ENCODE measurements around the gene RNF126.
"Not testable (repeated sequence)": the region's sequence is repeated elsewhere in the genome, so short reads cannot be mapped to it uniquely, and the experiment has no call there.

Gene RNF126

GRCh38 chr19:685454-685931, 22.5 kb upstream of the RNF126 start:
- FAIRE-seq: no peak

DNA sequence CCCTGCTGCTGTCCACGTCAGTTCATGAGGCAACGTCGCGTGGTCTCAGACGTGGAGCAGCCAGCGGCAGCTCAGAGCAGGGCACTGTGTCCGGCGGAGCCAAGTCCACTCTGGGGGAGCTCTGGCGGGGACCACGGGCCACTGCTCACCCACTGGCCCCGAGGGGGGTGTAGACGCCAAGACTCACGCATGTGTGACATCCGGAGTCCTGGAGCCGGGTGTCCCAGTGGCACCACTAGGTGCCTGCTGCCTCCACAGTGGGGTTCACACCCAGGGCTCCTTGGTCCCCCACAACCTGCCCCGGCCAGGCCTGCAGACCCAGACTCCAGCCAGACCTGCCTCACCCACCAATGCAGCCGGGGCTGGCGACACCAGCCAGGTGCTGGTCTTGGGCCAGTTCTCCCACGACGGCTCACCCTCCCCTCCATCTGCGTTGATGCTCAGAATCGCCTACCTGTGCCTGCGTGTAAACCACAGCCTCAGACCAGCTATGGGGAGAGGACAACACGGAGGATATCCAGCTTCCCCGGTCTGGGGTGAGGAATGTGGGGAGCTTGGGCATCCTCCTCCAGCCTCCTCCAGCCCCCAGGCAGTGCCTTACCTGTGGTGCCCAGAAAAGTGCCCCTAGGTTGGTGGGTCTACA, 19.8 kb upstream of the RNF126 start:
- FAIRE-seq: no peak

DNA sequence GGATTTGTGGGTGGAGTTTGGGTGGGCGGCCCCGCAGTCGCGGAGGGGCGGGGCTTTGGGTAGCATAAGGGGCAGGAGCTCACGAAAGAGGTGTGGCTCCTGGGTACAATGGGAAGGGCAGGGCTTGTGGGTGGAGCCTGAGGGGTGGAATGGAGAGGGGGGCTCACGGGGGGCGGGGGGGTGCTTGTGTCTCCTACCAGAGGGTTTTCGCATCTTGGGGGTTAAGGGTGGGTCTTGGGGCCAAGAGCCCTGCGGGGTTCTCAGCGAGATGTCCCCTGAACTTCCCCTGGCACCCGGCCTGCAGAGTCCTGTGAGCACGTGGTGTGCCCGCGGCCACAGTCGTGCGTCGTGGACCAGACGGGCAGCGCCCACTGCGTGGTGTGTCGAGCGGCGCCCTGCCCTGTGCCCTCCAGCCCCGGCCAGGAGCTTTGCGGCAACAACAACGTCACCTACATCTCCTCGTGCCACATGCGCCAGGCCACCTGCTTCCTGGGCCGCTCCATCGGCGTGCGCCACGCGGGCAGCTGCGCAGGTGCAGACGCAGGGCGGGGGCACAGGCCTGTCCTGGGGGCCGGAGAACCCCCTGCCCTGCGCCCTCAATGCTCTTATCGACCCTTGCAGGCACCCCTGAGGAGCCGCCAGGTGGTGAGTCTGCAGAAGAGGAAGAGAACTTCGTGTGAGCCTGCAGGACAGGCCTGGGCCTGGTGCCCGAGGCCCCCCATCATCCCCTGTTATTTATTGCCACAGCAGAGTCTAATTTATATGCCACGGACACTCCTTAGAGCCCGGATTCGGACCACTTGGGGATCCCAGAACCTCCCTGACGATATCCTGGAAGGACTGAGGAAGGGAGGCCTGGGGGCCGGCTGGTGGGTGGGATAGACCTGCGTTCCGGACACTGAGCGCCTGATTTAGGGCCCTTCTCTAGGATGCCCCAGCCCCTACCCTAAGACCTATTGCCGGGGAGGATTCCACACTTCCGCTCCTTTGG, 18.3 kb upstream of the RNF126 start:
- peak; percentile 11 for FAIRE-seq

- no peak for FAIRE-seq
These were observed 17.4 kb upstream of the RNF126 start for GRCh38 chr19:680287-681028.

DNA sequence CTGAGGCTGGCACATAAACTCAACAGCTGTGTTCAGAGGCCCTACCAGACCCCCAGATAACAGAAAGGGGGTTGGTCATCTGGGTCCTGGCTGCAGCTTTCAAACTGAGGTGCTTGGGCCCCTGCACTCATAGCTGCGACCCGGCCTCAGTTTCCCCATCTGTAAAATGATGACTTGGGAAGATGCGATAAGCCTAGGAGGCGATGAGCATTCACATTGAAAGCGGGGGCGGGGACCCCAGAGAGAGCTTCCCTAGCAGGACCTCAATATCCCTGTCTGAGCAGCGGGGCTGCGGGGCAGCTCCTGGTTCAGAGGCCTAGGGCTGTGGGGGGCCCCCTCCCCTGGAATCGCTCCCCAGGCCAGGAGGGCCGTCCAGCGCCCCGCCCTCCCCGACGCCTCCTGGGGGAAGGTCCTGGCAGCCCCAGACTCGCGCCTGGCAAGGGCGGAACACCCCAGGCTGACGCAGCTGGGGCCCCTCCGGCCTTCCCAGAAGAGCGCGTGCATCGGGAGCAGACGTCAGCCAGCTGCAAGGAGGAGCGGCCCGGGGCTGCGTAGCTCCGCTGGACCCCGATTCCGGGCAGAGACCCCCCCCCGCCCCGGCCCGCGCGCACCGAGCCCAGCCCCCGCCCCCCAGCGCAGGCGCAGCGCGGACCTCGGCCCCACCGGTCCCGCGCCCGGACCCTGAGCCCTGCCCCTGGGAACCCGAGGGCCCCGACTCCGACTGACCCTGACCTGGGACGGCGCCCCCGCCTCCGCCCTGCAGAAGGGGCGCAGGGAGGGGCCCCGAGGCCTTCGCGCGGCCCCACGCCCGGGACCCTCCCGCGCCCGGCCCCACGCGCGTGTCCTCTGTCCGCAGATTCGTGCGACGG, 16.6 kb upstream of the RNF126 start:
- FAIRE-seq: no peak

DNA sequence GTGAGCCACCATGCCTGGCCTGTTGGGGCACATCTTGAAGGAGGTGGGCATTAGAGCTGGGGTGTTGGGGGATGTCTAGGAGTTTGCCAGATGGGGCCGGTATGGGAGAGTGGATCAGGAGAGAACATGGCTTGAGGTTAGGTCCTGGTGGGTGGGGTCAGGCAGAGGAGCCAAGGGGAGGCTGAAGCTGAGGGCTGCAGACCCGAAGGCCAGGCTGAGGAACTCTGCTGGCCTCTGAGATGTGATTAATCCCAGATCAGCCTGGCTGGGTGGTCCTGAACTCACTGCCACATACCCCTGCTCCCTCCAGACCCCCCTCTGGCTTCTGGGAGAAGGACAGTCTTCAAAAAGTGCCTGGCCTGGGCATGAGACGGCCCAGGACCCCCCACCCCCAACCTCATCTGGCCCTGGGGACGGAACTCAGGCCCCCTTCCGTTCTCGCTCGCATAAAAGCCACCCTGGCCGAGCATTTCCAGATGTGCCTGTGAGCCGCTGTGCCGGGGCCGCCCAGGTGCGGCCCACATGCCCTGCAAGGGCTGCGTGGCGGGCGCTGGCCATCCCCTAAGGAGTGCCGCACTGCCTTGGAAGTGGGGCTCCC, 15.9 kb upstream of the RNF126 start:
- no peak for FAIRE-seq

GRCh38 chr19:677601-678436, 14.8 kb upstream of the RNF126 start:
- FAIRE-seq: no peak

GRCh38 chr19:677201-677600, 14.2 kb upstream of the RNF126 start:
- no peak for FAIRE-seq

- FAIRE-seq: no peak
These were observed 13.5 kb upstream of the RNF126 start, which contains the start of gene FSTL3 for GRCh38 chr19:676339-677105. Gene FSTL3 (plus strand): TSS chr19:676392. CDS start chr19:676424, 32 bp downstream.

DNA sequence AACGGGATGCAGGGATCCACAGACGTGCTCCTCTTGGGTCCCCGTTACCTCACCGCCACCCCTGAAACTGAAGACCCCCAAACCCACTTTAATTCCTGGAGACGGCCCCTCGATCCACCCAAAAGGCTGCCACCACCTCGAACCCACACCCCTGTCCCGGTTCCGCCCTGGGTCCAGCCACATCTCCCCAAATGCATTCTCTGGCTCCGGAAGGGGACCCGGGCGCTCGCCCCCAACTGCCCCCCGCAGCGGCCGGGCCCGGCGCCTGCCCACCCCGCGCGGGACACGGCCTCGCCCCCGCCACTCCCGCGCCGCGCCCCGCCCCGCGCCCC, 13.0 kb upstream of the RNF126 start:
- FAIRE-seq: no peak

DNA sequence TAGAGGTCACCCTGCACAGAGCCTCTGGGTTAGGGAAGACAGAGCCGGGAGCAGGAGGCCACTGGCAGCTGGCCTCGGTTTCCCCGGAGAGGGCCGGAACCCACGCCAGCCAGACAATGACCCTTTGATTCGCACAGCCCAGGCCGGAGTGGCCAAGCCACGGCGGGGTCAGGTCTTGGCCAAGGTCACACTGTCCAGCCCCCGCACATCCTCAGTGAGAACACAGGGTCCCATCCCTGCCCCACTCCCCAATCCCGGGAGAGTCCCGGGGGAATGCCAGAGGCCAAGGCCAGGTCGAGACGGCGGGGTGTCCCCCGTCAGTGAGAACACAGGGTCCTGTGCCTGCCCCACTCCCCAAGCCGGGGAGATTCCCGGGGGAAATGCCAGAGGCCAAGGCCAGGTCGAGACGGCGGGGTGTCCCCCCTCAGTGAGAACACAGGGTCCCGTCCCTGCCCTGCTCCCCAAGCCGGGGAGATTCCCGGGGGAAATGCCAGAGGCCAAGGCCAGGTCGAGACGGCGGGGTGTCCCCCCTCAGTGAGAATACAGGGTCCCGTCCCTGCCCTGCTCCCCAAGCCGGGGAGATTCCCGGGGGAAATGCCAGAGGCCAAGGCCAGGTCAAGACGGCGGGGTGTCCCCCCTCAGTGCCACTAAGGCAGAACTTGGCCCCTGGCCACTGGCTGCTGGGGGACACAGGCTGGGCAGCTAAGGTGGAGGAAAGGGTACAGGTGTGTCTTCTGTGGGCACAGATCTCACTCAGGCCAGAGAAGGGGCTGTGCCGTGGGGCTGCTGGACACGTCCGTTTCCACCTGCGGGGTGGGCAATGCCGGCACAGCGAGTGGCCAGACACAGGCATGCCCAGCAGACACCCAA, 11.5 kb upstream of the RNF126 start:
- no peak for FAIRE-seq

- FAIRE-seq: no peak
These were observed 7.6 kb upstream of the RNF126 start for GRCh38 chr19:670609-671075.

DNA sequence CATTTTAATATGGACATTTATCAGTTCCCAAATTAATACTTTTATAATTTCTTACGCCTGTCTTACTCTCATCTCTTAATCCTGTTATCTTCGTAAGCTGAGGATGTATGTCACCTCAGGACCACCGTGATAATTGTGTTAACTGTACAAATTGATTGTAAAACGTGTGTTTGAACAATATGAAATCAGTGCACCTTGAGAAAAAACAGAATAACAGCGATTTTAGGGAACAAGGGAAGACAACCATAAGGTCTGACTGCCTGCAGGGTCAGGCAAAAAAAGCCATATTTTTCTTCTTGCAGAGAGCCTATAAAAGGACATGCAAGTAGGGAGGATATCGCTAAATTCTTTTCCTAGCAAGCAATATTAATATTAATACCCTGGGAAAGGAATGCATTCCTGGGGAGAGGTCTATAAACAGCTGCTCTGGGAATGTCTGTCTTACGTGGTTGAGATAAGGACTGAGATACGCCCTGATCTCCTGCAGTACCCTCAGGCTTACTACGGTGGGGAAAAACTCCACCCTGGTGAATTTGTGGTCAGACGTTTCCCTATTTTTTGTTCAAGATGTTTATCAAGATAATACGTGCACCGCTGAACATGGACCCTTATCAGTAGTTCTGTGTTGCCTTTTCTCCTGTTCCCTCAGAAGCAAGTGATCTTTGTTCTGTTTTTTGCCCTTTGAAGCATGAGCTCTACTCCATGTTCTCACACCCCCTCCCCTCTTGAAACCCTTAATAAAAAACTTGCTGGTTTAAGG, 5.8 kb upstream of the RNF126 start:
- not testable (repeated sequence) for FAIRE-seq

GRCh38 chr19:666985-667573, 4.1 kb upstream of the RNF126 start:
- FAIRE-seq: not testable (repeated sequence)

- FAIRE-seq: no peak
These were observed 2.0 kb upstream of the RNF126 start for GRCh38 chr19:664913-665443.

GRCh38 chr19:663682-664117, 686 bp upstream of the RNF126 start:
- no peak for FAIRE-seq

DNA sequence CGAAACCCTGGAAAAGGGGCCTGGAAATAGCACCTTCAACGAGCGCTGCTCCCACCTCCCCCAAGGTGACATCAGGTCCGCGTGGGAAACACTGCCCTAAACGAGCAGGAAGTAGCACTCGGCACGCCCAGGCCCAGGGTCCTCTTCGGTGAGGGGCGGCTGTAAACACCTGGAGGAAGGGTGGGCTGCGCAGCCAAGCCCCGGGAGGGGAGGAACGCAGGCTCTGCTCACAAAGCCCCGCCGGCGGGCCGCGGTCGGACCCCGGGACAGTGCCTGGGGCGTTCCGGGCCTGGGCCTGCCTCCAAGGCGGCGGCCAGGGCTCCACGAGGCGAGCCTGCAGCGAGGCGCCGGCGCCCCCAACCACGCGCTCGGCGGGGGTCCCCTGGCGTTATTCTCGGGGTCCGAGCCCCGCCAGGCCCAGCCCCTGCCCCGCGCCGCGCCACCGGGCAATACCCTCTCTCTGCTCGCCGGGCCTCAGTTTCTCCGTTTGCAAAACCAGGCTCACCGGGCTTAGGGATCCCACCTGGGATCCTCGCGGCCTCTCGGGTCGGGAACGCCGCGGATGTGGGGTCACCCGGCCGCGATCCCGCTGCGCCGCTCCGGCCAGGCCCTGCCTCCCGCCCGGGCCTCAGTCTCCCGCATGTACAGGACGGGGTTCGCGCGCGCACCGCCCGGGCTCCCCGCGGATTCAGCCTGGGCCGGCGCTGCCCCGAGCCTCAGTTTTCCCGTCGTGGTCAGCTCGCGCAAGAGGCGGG, 630 bp downstream of the RNF126 start:
- FAIRE-seq: no peak

Data from A204.1 (cell line).